HG02571 (cell line): ENCODE data around the gene RBPJL.
"Not testable (repeated sequence)": the region's sequence is repeated elsewhere in the genome, so short reads cannot be mapped to it uniquely, and the experiment has no call there.

Source experiments
- ATAC-seq: cut with Tn5 transposase; IDR thresholded peaks from one replicate; pipeline ENCODE4 v1.9.1; 2021; ENCODE audit warnings: mild to moderate bottlenecking, moderate library complexity; ENCODE audit not compliant: unreplicated experiment

Gene RBPJL

DNA sequence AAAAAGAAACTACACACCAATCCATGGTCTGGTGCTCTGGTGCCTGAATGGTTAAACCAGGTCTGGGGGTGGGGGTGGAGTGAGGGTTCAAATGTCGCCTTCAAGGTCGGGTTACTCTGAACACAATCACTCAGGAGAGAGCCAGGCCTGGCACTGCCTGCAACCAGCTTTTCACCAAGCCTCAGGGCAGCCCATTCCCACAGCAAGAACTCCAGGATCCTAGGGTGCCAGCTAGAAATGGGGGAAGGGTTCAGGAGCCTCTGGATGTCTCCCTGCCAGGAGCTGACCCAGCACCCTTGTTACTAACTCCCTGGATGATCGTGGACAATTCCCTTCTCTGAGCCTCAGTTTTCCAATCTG, 34.9 kb downstream of the RBPJL start:
- no peak for ATAC-seq

DNA sequence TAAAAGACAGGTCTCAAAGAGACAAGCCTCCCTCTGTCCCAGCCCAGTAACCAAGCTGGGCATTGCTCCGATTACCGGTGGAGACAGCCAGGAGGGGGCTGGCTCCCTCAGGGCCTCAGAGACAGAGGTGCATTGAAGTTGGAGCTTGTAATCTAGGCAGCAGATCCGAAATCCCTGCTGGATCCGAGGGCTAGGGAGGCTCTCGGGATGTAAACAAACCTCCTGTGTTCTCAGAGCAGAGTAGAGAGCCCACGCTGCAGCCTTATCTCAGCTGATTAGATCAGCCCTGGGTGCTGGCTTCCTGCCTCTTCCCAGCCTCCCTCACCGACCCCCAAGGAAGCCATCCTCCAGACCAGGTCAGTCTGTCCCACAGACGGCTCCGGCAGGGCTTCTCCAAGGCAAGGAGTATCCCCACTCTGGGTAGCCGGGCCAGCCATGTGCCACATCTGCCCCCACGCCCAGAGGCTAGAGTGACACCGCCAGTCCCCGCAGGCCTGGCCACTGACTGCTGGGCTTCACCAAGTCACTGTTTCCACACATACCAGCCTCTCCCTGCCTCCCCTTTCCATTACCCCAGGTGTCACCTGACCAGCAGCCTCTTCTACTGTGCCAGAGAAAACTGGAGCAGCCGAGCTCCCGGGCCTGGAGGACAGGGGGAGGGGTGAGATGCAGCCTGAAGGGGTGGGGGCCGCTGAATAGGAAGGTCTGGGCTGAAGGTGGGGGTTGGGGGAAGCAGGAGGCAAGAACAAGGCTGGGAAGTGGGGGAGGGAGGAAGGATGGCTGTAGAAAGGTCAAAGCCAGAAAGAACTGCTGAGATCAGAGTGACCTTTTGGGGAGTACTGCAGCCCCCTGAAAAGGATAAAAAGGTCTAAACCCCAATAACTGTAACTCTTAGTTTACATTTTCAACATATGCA, 35.6 kb downstream of the RBPJL start:
- no peak for ATAC-seq

DNA sequence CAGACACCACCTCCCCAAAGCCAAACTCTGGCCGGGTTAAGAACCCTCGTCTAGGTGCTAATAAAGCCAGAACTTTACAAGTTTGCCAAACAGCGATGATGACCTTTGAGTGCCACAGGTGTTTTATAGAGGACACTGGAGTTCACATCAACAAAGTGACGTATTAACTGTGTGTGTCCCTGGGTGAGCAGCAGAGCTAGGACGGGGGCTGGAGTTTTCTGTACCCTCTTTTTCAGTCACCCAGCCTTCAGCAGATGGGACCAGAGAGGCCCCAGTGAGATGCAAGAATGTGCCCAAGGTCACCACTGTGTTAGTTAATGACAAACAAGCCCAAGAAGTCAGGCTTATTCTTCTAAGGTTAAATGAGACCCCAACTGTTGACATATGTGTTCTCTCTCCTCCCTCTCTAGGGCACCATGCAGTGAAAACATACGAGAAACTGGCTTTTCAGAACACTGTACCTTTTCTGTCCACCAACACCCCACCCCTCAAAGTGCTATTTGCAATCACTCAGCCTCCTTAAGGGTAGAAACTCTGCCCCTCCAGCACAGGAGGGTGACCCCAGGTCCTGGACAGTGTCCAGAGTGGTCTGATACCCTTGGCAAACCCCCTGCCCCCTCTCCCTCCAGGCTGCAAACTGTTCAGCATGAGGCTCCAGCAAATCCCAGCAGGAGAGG, 36.4 kb downstream of the RBPJL start:
- no peak for ATAC-seq

DNA sequence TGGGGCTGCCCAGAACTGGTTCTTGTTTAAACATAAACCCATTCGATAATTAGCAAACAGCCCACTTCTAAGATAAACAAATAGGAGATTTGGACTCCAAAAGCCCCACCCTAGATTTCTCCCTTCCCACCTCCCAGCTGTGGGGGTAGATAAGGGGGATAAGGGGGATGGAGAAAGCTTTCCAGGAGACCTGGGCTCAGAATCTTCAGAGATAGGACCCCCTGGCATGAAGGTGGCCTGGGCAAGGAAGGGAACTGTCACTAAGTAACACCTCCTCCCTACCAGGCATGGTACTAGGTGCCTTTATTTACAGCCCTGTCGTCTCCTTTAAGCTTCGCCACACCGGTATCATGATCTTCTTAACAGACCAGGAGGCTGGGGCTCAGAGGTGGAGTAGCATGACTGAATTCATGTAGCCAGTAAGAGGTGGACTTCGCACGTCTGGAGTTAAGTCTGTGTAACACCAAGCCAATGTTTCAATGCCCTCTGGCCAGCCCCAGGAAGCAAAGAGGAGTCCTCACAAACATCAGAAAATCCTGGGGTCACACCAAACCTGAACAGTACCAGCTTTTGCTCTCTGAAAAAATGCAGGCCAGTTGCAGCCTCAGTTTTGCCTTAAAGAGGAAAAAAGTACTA, 37.0 kb downstream of the RBPJL start:
- ATAC-seq = no peak

DNA sequence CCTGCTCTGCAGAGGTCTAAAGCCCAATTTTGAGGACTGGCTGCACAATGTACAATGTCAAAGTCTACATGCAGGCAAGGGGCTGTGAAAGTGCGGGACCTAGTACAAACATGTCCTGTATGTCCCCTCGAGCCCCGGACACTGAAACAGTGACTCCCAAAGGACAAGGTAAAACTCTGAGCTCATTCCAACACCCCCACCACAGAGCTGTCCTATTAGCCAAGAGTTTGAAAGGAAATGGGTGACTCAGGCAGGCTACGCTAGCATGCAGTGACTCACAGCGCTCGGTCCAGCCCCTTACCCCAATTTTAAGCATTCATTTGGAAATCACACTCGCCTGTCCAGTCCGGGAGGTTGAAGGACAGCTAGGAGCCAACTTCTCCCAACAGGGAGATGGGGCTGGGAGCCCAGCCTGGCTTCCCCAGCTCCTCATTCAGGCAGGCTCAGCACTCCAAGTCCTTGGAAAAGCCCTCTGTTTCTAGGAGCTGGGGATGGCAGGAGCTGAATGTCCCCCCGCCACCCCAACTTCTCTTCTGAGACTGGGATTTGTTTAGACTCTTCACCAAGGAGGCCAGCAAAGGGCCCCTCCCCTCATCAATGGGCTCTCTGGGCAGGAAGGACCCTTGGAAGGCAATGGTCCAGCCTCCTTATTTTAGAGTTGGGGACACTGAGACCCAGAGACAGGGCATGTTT, 37.7 kb downstream of the RBPJL start:
- ATAC-seq = no peak

DNA sequence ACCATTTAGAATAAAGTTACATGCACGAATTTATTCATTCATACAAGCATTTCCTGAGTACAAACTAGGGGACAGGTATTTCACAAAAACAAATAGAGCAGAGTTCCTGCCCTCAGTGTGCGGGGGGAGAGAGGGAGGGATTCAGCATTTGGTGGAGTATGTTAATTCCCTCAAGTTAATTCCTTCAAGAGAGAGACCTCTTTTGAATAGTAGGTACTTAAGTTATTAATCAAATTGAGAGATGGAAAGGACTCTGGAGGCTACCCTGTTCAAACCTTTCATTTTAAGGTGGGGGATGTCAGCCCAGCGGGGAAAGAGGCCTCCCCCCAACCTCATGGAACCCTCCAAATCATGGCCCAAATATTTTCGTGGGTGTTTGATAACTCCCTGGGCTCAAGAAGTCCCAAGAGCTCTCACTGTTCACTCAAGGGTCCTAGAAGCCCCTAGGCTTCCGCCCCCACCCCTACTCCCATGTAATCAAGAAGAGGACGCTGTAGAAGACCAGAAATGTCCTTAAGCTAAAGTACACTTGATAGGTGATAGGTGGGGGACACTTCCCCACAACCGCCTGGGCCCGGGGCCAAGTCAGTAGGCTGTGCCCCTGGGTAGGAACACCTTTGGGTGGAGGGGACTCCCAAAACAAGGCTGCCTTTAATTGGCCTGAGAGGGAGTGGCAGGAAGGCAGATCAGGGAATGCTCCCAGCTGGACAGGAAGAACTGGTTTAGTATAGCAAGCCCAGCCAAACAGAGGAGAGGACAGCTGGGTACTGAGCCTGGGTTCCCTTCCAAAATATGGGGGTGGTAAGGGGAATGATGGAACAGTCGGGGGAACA, 38.7 kb downstream of the RBPJL start:
- no peak for ATAC-seq

DNA sequence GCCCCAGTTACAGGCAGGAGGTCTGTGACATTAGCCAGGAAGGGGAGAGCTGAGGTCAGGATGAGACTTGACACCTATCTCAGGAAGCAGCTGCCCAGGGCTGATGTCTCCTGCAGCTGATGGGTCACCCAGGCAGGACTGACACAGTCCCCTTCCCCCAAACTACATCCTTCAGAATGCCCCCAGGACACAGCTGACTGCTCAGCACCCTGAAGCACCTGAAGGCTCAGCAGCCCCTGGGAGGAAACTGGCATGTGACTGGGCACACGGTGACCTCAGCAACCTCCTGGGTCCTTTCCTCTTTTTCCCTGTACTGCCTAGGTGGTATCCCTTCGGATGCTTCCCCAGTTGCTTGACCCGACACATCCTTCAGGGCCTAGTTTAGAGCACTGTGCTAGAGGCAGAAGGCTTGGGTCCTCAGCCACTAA, 39.7 kb downstream of the RBPJL start:
- no peak for ATAC-seq

DNA sequence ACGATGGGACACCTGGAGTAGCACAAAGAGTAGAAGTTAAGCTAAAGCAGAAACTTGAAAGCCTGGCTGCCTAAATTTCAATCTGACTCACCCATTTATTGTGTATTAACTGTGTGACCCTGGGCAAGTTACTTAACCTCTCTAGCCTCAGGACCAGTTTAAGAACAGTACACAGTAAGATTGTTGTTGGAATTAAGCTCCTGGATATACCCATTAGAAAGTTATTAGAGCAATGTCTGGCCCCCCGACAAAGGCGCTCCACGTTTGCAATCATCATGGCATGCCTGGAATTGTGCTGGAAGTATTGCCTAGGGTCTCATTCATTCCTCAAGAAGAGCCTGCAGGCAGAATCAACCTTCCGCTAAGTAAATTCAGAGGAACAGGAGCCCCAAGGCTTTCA, 40.2 kb downstream of the RBPJL start:
- no peak for ATAC-seq

DNA sequence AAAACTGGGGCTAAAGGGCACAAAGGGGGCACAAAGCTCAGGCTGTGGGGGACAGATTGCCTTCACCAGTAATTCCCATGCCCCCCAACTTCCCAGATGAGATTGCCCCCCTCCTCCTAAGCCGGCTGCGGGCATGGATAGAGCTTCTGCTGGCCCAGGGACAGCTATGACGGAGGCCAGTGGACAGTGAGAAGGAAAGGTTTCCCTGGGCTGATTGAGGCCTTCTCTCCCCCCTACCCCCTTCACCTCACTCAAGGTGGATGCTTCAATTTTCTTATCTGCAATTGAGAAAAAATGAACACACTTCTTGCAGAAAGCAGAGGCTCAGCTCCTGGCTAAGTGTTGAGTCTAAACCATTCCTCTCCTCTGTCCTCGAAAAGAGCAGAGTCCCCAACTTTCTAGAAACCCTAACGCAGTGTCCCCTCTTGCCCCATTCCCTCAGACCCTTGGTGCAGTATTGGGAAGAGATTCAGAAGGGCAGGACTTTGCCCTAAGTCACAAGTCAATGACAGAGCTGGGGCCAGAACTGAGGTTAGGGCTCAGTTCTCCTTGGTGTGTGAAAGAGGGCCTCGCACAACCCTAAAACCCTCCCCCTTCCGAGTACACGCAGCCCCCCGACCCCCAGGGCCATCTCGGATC, 40.8 kb downstream of the RBPJL start:
- no peak for ATAC-seq

DNA sequence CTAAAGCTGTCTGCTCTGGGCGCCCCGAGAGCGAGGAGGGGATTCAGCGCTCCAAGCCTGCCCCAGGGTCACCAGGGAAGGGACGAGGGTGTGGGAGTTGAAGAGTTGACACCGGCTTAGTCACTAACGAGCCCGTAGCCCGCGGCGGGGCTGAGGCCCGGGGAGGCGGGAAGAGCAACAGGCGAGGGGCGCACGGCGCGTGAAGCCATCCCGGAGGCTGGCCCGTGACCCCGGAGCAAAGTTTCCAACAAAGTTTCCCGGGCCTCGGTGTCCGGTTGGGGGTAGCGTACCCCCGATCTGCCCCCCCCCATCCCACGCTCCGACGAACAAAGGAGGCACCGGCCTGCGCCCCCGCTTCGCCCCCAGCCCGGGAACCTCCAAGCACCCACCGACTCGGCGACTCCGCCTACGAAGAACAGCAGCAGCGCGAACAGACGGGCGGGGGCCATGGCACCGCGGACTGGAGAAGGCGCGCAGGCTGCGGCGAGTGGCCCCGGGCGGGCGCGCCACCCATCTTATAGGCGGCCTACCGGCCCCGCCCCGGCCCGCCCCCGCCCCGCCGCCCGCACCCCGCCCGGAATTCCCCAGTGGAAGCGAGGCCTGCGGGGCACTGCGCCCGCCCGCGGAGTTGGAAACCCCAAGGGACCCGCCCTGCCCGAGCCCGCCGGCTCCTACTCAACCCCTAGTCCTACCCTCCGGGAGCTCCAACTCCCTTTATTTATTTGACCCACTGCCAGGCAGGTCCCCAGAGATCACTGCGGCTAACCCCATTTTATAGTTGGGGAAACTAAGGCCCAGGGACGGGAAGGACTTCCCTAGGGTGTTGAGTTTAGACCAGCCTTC, 41.5 kb downstream of the RBPJL start, which contains the start of gene SDC4:
Gene SDC4 (minus strand): TSS at position 489 of the 843 bp plus-strand sequence. CDS start 40 bp downstream, at position 449.
- no peak for ATAC-seq

DNA sequence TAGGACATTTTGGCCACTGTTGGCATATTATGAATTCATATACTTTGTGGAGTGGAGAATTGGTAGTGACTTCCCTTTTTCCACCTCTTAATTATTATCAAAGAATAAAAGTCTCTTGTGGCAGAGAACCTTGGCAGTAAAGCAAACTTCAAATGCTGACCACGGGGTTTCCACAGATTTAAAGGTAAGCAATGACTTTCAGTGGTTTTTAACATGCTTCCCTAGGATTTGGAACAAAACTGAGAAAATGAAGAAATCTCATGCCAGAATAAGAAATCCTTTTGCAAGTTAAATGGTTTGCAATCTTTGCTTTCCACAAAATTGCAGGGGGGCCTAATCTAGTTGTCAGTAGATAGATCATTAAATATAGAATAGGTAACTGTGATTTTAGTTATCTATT, 43.6 kb downstream of the RBPJL start:
- ATAC-seq = no peak

DNA sequence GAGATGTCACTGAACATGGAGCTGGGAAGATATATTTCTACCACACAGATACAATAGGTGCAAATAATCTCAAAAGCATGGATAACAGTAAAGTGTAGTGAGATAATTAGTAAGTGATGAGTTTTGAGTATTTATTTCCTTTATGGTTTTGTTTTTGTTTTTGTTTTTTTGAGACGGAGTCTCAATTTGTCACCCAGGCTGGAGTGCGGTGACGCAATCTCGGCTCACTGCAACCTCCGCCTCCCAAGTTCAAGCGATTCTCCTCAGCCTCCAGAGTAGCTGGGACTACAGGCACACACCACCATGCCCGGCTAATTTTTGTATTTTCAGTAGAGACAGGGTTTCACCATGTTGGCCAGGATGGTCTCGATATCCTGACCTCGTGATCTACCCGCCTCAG, 44.2 kb downstream of the RBPJL start:
- ATAC-seq = not testable (repeated sequence)

DNA sequence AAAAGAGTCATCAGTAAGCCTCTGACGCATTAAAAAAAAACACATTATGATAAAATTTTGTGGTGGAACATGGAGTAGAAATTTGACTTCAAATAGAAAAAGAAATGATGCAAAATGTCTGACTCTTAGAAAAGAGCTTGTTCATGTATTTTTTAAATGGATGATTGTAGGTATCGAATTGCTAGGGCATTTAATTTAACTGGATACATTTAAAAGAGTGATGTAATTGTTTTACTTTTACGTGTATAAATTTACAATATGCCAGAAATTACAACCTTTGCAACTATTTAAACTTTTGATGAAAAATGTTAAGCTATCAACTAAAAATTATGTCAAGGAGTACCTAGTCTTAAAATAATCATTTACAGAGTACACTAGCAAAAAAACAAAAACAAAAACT, 46.1 kb downstream of the RBPJL start:
- ATAC-seq = no peak

DNA sequence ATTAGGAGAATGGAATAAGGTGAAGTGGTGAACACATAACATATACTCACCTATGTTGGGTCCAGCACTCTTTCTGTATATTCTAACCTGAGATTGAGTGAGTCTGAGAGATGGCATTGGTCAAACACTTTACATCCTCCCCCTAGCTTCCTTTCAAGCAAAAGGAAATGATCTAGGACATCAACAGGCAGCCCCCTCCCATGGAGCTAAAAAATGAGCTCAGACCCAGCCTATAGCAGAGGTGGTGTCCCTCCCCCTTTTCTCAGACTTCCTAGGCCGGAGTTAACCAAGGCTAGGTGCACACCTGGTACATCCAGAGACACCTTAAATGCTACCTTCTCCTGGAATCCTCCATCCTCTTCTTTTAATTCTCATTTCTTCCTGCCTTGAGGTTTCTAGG, 47.1 kb downstream of the RBPJL start:
- ATAC-seq = no peak

DNA sequence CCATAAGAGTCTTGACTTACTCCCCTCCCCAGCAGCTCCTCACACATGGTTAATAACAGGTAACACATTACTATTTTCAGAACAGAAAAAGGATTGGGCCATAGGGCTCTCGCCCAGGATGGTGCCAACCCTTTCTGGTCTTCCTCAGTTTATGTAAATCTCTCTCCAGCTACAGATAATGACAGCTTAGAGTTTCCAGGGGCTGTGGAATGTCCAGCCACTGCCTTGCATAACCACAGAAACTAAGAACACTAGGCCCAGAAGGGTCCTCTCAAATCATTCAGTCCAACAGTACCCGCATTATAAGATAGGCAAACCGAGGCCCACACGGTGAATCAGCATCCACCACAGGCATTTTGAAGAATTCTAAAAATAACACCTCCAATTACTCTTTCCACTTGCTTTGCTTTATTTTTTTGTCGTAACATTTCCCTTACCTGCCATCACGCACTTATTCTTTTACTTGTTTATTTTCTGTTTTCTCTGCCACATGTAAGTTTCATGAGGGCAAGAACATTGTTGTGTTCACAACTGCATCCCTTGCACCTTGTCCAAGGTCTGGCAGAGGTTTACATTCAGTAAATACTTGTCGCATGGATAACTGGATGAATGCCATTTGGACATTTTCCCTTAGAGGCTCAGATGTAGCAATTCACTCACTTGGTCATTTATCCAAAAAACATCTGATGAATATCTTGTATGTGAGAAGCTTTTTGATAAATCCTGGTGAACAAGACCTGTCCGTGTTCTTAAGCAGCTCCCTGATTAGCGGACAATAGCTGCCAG, 48.0 kb downstream of the RBPJL start:
- no peak for ATAC-seq

DNA sequence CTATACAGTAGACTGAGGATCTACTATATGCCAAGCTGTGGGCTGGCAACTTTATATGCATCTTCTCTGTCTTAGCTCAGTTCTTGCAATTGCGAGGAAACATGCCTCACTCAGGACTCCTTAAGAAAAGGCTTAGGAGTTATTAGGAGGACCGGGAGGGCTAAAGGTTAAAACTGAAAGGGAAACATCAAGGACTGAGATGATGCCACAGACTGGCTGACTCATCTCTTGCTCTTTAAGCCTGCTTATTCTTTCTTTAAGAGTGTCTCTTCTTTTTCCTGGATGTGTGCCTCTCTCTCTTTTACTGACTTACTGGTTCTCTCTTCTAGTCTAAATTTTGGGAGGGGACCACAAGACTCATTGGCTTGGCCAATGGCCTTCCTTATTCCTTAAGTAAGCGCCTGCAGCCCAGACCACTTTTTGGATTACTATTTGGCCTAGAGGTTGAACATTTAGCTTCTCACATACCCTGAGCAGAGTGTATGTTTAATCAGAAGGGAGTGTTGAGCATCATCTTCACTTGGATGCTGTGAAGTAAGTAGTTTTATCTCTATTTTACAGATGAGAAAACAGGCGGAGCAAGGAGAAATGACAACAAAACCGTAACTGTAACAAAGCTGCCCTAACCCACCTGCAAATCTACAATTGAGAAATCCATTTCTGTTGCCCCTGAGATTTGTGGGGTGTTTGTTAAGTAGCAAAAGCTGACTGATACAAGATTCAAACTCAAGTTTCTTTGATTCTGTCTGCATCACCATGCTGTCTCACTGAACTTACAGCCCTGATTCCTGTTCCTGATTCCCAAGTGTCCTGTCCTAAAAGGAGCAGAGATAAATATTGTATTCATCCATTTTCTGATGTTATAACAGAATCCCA, 48.8 kb downstream of the RBPJL start:
- no peak for ATAC-seq
